Measurements from ENCODE around the gene FRAT1.
A peak's percentile ranks its signal among the peaks of the same experiment; 100 is the strongest.
"Not testable (repeated sequence)": the region's sequence is repeated elsewhere in the genome, so short reads cannot be mapped to it uniquely, and the experiment has no call there.

FRAT1 gene

GRCh38 chr10:97336446-97336845 lies 17.4 kb downstream of the FRAT1 start:
- DNase-seq (ENCODE audit: low spot score) (no peak), ATAC-seq (ENCODE audit: low read depth) (no peak)
- Histone ChIP-seq H3K36me3 (ENCODE audit: low read depth) (no peaks in the 10 kb centered on the region), H3K4me3 (ENCODE audit: severe bottlenecking) (no peak overlapping the region), H3K4me1 (ENCODE audit: insufficient read depth, poor library complexity, severe bottlenecking) (peaks cover 12% of the 10 kb centered on the region), H3K27ac (ENCODE audit: poor library complexity, severe bottlenecking) (no peak overlapping the region), H3K27me3 (ENCODE audit: insufficient read depth, poor library complexity, severe bottlenecking) (no peaks in the 10 kb centered on the region), H3K9me3 (ENCODE audit: severe bottlenecking) (no peaks in the 10 kb centered on the region)
- TF ChIP-seq, protein P1, sequence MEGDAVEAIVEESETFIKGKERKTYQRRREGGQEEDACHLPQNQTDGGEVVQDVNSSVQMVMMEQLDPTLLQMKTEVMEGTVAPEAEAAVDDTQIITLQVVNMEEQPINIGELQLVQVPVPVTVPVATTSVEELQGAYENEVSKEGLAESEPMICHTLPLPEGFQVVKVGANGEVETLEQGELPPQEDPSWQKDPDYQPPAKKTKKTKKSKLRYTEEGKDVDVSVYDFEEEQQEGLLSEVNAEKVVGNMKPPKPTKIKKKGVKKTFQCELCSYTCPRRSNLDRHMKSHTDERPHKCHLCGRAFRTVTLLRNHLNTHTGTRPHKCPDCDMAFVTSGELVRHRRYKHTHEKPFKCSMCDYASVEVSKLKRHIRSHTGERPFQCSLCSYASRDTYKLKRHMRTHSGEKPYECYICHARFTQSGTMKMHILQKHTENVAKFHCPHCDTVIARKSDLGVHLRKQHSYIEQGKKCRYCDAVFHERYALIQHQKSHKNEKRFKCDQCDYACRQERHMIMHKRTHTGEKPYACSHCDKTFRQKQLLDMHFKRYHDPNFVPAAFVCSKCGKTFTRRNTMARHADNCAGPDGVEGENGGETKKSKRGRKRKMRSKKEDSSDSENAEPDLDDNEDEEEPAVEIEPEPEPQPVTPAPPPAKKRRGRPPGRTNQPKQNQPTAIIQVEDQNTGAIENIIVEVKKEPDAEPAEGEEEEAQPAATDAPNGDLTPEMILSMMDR (IDR thresholded peaks at IDR 0.05; ENCODE audit: poor library complexity, severe bottlenecking), result no peak

DNA sequence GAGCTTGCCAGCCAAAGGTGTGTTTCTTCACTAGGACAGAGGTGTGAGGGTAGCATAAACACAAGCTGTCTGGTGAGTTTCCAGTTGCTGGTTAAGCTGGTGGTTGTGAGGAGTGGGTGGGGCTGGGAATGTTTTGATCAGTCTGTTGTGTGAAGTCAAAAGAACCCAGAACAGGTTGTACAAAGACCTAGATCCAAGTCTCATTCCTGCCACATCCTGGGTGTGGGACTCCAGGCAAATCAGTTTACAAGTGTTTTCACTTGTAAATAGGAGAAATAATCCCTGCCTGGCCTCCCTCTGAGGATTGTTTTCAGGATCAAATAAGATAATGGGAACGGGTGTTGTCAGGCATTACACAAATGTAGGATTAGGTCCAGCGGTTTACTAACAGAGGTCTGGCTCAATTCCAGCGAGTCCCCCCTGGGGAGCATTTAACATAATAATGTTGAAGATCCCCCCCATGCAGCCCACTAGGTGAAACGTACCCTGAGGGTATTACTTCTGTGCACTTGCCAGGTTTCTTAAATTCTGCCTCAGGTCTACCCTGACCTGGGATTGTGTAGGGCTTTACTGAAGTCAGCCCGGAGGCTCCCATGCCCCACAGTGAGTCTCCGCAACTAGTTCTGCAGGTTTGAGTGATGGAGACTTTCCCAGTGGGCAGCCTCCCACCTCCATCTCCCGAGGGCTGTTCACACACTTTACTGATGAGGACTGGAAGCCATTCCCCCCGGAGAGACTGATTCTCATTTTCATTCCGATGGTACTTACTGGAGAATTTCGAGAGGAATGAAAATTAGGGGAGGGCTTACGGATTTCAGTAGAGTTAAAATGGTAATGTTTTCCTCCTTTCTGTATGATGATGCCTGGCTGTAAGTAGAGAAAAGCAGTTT lies 18.1 kb downstream of the FRAT1 start:
- no peaks in the 10 kb centered on the region for H3K36me3 ChIP-seq (ENCODE audit: low read depth)
- TF ChIP-seq, protein P1 (IDR thresholded peaks at IDR 0.05; ENCODE audit: poor library complexity, severe bottlenecking), result no peak
- no peak overlapping the region for H3K27ac ChIP-seq (ENCODE audit: poor library complexity, severe bottlenecking)
- H3K9me3 ChIP-seq (ENCODE audit: severe bottlenecking), result no peaks in the 10 kb centered on the region
- peaks cover 12% of the 10 kb centered on the region for H3K4me1 ChIP-seq (ENCODE audit: insufficient read depth, poor library complexity, severe bottlenecking)
- no peaks in the 10 kb centered on the region for H3K27me3 ChIP-seq (ENCODE audit: insufficient read depth, poor library complexity, severe bottlenecking)
- H3K4me3 ChIP-seq (ENCODE audit: severe bottlenecking), result no peak overlapping the region
- ATAC-seq (ENCODE audit: low read depth) (peak; percentile 7; the same call in 2 of the 3 replicates), DNase-seq (ENCODE audit: low spot score) (no peak)

DNA sequence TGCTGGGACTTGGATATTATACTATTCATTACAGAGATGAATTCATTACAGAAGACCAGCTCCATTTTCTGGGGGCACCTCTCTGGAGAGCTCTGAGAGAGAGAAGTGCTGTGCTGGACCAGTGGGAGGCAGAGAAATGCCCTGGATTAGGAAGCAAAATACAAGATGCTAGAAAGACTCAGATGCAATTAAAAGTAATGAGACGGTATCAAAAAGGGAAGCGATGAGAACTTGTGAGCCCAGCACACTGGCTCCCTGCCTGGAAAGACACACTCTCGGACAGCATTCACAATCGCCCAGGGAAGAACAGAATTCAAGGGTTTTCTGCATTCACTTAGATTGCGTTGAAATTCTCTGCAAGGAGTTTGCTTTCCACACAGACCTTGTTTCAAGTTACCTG lies 19.0 kb downstream of the FRAT1 start:
- no peak for ATAC-seq (ENCODE audit: low read depth)

DNA sequence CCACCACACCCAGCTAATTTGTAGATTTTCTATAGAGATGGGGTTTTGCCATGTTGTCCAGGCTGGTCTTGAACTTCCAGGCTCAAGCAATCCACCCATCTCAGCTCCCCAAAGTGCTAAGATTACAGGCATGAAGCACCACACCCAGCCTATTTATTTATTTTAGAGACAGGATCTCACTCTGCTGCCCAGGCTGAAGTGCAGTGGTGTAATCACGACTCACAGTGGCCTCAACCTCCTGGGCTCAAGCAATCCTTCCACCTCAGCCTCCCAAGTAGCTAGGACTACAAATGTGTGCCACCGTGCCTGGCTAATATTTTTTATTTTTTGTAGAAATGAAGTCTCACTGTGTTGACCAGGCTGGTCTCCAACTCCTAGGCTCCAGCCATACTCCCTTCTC lies 22.3 kb downstream of the FRAT1 start:
- DNase-seq (ENCODE audit: low spot score), result no peak
- TF ChIP-seq, protein P1 (IDR thresholded peaks at IDR 0.05; ENCODE audit: poor library complexity, severe bottlenecking), result no peak
- Histone ChIP-seq H3K9me3 (ENCODE audit: severe bottlenecking) (no peaks in the 10 kb centered on the region), H3K27ac (ENCODE audit: poor library complexity, severe bottlenecking) (no peak overlapping the region), H3K4me3 (ENCODE audit: severe bottlenecking) (no peak overlapping the region), H3K4me1 (ENCODE audit: insufficient read depth, poor library complexity, severe bottlenecking) (peaks cover 7% of the 10 kb centered on the region), H3K36me3 (ENCODE audit: low read depth) (no peaks in the 10 kb centered on the region), H3K27me3 (ENCODE audit: insufficient read depth, poor library complexity, severe bottlenecking) (no peaks in the 10 kb centered on the region)
- no peak for ATAC-seq (ENCODE audit: low read depth)

More for the DNA sequence above, 19.0 kb downstream of the FRAT1 start:
- H3K9me3 ChIP-seq (ENCODE audit: severe bottlenecking), result no peaks in the 10 kb centered on the region
- no peaks in the 10 kb centered on the region for H3K36me3 ChIP-seq (ENCODE audit: low read depth)
- no peak overlapping the region for H3K27ac ChIP-seq (ENCODE audit: poor library complexity, severe bottlenecking)
- peaks cover 12% of the 10 kb centered on the region for H3K4me1 ChIP-seq (ENCODE audit: insufficient read depth, poor library complexity, severe bottlenecking)
- no peaks in the 10 kb centered on the region for H3K27me3 ChIP-seq (ENCODE audit: insufficient read depth, poor library complexity, severe bottlenecking)
- no peak overlapping the region for H3K4me3 ChIP-seq (ENCODE audit: severe bottlenecking)
- TF ChIP-seq, protein P1 (IDR thresholded peaks at IDR 0.05; ENCODE audit: poor library complexity, severe bottlenecking), result no peak
- DNase-seq (ENCODE audit: low spot score), result no peak

- H3K4me1 ChIP-seq (ENCODE audit: insufficient read depth, poor library complexity, severe bottlenecking); H3K36me3 ChIP-seq (ENCODE audit: low read depth); H3K9me3 ChIP-seq (ENCODE audit: severe bottlenecking); H3K27ac ChIP-seq (ENCODE audit: poor library complexity, severe bottlenecking); ATAC-seq (ENCODE audit: low read depth); H3K4me3 ChIP-seq (ENCODE audit: severe bottlenecking); DNase-seq (ENCODE audit: low spot score); H3K27me3 ChIP-seq (ENCODE audit: insufficient read depth, poor library complexity, severe bottlenecking): not testable (repeated sequence)
Observed at GRCh38 chr10:97343664-97344063, 24.6 kb downstream of the FRAT1 start.
